UCSD-AML1 (cell line): Measurements from ENCODE around the gene SARM1.

ENCODE experiments used
- DNase-seq: peaks from one replicate; lab custom pipeline; 2025; ENCODE audit not compliant: unreplicated experiment; lab: John Stamatoyannopoulos, UW

The SARM1 gene

DNA sequence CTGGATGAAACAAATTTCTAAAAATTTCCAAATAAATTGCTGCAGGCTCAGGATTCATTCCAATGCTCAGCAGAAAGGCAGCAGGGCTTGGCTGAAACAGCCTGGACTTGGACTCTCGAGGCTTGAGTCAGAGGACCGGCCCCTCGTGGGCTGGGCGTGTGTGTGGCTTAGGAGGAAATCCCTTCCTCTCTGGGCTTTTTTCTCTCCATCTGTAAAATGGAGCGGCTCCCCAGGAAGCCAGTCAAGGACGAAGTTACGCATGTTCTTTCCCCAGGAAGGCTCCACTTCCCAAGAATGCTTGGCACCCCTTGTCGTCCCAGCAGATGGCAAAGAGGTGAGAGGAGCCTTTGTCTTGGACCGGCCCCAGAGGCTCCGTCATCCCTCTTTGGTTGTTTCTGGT lies 21.0 kb downstream of the SARM1 start:
- no peak for DNase-seq

DNA sequence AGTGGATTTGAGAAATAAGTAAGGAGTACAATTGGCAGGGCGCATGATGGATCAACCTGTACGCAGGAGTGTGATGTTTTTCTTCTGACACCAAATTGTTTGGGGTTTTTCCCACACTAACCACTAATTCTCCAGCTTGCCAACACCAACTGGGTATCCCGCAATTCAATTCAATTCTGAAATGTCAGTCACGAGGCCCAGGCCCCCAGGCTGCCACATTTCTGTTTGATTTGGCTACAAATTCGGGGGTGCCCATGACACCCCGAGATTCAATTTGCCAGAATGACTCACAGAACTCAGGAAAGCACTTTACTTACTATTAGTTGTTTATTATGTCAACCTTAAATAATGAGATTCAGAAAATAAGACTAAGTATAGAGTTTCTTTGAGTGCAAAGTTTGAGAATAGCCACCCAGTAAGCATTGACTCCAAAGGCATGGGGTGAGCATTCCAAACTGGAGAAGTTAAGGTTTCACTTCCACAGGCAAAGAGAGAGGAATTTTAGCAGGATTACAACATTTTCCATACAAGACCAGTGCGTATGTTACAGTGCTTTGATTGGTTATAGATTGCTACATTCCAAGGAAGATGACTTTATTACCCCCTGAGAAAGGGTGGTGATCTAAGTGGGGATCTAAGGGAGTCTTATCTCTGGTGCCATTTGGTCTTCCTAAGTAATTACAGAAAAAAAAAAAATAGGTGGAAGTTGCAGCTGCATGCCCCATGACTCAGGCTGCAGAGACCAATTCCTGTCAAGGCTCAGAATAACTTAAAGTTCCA lies 23.0 kb downstream of the SARM1 start:
- no peak for DNase-seq

DNA sequence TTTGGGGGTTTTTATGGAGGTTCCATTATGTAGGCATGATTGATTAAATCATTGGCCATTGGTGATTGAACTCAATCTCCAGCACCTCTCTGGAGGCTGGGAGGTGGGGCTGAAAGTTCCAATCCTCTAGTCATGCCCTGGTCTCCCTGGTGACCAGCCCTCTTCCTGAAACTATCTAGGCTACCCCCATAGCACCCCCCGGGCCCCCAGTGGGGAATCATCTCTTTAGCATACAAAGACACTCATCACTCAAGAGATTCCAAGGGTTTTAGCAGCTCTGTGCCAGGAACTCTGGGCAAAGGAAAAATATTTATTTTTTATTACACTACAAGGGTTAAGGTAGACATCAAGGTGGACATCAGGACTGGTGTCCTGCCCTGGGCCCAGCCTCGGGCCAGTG lies 23.9 kb downstream of the SARM1 start:
- DNase-seq, result no peak

DNA sequence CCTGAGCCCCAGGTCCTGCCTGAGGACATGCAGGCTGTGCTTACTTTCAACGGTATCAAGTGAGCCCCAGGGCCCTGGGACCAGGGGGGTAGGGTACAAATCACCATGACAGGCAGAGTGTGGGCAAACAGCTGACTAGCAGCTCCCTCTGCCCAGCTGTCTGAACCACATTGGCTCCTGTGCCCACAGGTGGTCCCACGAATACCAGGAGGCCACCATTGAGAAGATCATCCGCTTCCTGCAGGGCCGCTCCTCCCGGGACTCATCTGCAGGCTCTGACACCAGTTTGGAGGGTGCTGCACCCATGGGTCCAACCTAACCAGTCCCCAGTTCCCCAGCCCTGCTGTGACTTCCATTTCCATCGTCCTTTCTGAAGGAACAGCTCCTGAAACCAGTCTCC lies 24.5 kb downstream of the SARM1 start:
- no peak for DNase-seq

DNA sequence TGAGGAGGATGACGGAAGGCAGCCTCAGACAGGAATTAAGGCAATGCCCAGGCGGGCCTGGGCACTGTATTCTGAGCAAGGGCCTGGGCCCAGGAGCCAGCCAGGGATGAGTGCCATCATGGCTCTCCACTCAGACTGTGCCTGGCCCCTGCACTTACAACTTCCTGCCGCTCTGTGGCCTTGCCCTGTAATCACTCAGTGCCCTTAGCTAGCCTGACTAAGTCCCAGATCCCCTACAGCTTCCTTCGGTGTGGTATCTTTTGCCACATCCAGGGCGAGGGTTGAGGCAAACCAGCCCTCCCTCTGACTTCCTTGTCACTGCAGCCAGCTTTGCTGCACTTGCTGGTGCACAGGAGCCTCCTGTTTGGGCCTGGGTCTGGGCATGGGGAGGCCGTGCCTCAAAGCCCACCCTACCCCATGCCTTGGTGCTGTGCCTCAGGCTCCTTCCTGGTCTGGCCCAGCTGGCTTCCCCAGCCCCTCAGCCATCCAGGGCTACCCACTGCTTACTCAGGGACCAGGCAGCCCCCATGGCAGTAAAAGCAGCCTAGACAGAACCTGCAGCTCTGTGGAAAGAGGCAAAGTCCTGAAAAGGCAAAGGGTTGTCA lies 25.2 kb downstream of the SARM1 start:
- DNase-seq, result peak; percentile 64

DNA sequence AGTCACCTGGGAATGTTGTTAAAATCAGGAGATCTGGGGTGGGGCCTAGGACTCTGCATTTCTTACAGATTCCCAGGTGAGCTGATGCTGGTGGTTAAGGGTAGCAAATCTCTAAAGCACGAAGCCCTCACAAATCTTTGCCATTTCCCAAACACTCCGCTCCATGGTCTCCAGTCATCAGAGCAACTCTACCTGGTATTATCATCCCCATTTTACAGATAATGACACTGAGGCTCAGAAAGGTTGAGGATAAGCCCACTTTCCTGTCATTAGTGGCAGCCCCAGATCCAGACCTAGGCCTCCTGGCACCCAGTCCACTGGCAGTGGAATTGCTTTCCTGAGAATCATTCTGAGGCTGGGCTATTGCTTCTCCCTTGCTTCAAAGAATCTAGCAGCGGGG lies 25.8 kb downstream of the SARM1 start:
- no peak for DNase-seq

DNA sequence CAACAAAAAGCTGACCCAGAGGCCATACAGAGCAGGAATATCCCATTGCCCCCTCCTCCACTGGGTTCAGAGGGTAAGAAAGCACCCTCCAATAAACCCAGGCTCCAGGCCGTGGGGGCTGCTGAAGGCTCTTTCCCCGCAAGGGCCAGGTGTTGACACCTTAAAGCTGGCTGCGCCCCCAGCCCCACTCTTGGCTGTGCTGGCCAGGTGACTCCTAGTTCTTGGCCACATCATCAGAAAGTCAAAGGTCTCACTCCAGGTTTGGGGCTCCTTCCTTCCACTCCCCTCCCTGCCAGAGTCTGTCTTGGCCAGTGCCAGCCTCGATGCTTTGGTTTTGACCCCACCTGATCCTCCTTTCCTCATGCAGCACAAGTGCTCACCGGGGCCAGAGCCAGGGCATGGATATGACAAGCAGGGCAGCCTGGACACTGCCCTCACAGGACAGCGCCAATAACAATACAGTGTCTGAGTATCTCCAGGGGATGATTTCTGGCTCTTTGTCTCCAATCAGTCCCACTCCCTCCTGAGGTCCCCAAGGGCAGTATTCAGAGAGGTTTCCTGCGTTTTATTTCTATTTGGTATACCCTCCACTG lies 26.3 kb downstream of the SARM1 start:
- DNase-seq, result no peak

DNA sequence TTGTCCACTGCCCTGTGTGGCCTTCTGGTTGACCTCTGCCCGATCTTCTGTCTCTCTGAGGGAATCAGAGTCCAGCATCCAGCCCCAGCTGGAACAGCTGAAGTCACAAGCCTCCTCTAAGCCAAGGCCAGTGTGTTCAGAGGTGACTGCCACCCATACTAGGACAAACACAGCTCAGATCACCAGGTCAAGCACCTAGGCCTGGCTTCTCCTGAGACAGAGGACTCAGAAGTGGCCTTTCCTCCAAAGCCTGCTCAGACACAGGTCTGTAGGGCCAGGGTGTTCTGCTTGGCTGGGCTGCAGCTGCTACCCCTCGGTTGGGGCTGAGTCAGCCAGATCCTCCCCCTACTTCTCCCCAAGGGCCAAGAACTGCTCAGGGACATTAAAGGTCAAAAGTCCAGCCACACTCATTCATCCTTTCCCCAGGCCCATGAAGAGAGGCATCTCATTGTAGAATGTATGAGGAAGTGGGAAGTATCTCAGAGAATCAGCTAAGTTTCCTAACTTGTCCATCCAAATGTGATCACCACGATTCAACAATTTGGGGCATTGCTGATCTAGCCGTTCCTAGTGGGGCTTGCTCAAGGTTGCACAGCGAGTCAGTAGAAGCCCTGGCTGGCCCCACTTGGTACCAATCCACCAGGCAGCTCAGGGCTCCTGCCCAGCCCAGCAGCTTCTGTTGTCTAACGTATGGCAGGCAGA lies 26.9 kb downstream of the SARM1 start:
- DNase-seq, result no peak

DNA sequence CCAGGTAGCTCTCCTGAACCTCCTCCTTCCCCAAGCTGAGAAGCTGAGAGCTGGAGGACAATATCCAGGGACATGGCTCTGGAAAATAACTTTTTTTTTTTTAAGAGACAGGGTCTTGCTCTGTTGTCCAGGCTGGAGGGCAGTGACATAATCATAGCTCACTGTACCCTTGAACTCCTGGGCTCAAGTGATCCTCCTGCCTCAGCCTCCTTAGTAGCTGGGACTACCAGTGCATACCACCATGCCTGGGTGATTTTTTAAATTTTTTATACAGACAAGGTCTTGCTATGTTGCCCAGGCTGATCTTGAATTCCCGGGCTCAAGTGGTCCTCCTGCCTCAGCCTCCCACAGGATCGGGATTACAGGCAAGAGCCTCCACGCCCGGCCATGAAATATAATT lies 28.3 kb downstream of the SARM1 start:
- DNase-seq, result no peak

DNA sequence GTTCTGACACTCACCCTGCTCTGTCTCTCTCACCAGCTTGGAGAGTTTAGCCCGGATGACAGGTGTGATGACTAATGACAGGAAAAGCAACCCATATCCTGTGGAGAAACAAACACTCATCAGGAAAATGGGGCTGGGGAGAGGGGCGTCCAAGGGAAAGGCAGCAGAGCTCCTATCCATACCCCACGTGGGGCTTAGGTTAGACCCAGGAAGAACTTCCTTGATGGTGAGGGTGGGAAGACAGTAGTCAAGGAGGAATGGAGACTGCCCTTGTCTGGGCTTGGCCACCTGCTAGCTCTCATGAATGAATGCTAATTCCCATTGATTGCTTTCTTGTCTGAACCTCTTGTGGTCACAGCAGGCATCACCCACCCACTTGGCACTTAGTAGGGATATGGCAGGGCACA lies 30.7 kb downstream of the SARM1 start:
- no peak for DNase-seq

DNA sequence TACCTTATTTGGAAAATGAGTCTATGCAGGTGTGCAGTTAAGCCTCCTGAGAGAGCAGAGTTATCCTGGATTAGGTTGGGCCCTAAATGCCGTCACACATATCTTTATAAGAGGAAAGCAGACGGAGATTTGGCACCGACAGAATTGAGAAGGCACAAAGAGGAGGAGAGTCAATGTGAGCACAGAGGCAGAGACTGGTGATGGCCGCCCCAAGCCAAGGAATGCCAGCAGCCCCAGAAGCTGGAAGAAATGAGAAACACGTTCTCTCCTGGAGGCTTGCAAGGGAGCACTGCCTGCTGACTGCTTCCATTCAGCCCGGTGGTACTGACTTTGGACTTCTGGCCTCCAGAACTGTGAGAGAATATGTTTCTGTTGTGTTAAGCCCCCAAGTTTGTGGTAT lies 31.4 kb downstream of the SARM1 start:
- DNase-seq, result no peak

DNA sequence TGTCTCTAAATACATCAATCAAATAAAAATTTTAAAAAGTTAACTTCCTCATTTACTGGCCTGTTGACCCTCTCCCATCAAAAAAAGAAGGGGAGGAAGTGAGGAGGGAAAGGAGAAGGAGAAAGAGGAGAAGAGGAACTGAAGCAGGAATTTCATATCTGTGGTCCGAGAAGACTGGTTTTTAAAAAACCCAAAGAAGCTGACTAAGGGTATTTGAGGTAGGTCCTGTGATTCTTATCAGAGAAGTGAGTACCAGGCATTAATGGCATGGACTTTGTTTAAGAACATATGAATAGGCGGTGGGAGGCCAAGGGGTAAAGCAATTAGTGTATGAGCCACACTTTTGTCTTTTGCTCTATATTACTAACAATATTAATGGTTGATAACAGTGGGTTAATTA lies 32.5 kb downstream of the SARM1 start:
- no peak for DNase-seq

DNA sequence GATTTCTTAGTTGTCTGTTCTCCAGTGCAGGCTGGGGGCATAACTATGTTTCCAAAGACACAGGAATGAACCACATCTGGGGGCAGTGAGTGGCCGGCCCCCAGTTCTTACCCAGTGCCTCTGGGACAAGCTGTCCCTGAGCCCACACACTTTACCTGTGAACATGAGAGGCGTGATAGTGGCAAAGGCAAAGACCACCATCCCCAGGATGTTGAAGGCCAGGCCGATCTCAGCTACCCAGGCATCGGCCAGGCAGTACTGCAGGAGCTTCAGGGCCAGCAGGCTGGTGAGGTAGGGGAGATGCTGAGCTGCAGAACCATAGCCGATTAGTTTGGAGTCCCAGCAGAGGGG lies 32.9 kb downstream of the SARM1 start:
- DNase-seq, result no peak

DNA sequence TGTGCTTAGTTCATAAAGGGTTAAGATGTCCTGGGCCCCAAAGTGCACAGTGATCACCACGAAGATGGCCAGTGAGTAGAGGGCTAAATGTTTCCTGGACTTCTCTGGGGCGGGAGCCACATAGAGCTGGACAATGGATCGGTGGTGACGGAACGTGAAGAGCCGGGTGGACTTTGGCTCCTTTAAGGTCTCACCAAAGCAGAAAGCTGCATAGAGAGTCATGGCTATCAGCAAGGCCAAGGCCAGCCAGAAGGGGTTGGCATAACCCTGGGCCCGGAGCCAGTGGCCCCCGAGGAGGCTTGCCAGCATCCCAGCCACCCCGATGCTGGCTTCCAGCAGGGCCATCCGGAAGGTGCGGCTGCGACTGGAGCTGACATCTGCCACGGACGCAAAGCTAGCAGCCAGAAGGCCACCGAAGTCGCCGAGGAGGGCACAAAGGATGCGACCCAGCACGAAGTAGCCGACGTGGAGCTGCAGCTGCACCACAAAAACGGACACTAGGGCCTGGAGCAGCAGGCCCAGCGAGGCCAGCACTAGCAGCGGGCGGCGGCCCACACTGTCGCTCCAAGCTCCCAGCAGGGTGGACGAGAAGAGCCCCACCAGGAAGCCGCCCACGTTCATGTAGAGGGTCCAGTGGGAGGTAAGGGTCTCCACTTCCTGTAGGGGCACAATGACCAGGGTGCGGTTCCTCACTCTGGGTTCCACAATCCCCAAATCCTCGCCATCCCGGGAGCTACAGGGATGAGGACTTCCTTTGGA lies 33.5 kb downstream of the SARM1 start:
- no peak for DNase-seq

DNA sequence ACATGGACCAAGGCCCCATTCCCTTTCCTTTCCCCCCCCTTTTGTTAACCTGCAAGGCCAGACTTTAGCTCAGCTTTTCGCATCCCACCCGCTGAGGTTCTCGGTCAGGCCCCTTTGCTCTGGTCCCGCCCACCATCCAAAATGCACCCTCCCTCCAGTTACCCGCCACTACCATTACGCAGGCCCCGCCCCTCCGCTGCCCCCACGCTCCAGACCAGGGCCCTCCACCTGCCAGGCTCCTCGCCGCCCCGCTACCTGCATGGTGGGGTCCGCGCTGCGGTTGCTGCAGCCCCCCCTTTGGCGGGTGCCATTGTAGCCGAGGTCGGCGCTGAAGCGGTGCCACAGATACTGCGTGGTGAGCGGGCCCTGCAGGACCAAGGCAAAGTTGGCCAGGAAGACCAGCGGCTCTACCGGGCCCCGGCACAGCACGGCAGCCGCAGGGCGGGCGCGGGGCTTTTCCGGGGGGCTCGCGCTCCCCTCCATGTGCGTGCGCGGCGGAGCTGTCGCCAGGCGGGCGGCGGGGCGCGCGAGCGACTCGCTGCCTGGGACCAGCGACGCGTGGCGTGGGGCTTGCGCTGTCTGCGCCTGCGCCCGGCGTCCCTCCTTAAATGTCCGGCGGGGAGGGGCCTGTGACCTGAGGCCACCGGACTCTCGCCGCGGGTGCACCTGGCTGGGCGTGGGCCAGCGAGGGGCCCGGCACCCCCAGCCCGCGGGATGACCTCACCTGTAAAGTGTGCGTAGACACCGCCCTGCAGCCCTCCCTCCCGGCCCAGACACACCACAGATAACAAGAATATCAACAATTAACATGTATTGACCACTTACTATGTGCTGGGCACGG lies 34.4 kb downstream of the SARM1 start, which contains the start of gene SLC46A1:
SLC46A1 (minus strand) TSS at position 581 of the 841 bp plus-strand sequence; CDS start at position 483, 98 bp downstream.
- peak; percentile 54 for DNase-seq

DNA sequence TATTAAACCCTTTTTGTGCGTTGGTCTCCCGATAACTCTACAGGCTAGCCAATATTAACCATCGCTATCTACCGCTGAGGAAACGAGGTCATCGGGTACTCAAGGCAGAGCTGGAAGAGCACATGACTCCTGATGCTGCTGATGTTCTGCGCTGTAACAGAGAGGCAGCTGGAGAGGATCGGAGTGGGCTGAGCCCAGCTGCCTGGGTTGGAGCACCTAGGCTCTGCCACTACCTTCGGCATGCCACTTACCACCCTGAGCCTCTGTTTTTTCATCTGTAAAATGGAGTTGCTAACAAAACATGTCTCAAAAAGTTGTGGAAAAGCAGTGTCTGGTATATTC lies 35.0 kb downstream of the SARM1 start:
- no peak for DNase-seq

DNA sequence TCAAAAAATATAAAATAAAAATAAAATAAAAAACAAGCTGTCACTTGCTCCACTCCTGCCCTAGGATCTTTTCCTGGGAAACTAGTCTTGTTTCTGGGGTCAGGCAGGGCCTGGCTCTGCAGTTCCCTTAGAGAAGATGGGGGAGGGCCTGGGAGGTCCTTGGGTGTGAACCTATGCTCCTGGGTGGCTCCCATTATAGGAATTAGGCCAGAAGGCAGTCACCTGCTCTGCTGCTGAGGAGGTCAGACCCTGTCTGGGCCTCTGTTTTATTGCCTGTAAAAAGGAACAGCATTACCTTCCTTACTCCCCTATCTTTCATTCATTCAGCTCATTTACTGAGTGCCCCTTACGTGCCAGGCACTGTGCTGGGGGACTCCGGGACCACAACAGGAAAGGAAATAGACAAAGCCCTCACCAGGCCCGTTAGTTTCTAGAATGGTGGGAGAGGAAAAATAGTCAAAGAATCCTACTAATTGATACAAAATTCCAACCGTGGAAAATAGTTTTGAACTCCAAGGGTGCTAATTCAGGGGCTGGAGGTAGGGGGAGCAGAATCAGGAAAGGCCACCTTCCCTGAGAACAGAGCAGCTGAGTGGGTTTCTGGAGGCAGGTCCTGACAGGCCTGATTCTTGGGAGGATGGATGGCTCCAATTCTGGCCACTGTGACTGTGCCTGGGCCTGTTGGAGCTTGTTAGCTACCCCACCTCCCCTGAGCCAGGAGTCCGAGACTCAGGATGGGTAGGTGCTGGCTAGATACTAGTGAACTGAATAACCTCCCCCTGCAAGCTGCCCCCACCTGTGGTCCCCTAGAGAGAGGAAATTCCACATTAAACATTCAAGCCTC lies 35.9 kb downstream of the SARM1 start:
- no peak for DNase-seq

DNA sequence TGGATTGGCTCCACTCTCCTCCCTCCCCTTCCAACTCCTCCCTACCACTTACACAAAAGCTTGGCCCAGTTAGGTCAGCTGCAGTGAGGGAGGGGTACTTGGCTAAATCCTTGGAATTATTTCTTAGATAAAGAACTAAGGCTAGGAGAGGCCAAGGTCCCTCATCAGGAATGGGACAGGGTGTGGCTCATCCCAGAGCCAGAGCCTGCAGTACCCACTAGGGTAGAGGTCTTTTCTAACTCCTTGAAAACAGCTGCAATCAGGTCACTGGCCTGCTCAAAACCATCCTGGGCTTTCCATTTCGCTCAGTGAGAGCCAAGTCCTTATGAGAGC lies 36.4 kb downstream of the SARM1 start:
- no peak for DNase-seq

DNA sequence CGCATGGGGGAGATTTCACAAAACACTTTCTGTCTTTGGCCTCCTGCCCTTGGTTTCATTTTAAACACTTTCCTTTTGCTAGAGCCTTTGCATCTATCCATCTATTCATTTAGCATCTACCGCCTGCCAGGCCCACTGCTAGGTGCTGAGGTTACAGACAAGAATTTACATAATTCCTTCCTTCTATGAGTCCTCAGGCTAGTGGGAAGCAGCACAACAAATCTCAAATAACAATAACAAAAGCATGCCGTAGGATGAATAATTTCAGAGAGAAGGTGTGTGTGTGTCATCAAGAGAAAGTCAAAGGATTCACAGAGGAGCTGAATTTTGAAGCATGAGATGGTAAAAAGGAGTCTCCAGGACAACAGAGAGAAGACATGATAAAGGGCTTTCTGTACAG lies 40.6 kb downstream of the SARM1 start:
- no peak for DNase-seq

DNA sequence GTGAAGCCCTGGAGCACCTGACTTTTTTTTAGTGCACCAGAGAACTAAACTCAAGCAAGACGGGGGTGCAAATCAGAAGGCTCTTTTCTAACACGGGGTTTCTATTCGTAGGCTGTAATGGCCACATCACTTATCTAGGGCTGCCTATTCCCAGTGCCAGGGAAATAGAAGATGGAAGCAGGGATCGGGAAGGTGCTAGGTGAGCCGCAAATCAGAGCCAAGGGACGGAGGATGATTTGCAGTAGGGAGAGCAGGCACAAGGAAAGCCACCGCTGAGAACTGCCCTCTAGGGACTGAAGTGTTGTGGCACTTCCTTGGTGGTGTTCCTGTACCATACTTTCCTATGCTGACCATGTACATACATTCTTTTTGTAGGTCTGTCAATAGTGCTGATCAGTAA lies 42.3 kb downstream of the SARM1 start:
- no peak for DNase-seq
